Measurements from ENCODE around the gene BABAM2. TPM values are rescaled to one million over a fixed set of nuclear protein-coding genes. Genes with fewer than 3 reads are reported as not detected.

The BABAM2 gene
- total and polyA plus RNA-seq, 4 donors, result 9.9 to 17.0 (median 13.9) TPM

DNA sequence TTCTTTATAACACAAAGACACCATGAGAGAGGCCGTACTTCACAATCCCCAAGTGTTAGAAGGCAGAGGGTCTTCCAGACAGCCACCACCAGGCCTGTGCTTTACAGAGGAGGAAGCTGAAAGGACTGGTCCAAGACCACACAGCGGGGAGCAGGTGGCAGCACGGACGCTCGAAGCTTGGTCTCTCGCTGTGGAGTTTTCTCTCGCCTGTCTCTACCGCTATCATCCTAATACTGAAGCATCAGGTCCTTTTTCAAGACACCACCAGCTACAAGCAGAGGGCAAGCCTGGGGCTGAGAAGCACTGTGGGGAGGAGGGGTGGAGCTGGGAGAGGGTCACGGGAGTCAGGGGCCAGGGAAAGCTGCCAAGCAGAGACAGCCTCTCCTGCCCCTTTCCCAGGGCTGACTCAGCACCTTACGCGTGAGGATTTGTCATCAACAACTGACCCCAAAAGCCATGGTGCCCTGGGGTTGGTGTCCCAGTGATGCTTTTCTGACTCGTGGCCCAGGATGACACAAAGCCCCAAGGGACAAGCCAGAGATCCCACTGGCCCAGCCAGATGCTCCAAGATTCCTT lies 470.3 kb downstream of the BABAM2 start:
- Histone ChIP-seq H3K36me3 (ENCODE audit: control insufficient read depth in 4 of 4, insufficient read depth in 3 of 4, low read depth in 1 of 4, low read length in 3 of 4) (no peaks in the 10 kb centered on the region), H3K4me1 (ENCODE audit: control insufficient read depth in 4 of 4, insufficient read depth in 4 of 4, low read length in 3 of 4) (peaks cover 8 to 11% (median 10%) of the 10 kb centered on the region in 4 donors), H3K9ac (ENCODE audit: low read depth in 1 of 2, low read length in 2 of 2) (no peak overlapping the region), H3K4me3 (ENCODE audit: low read depth in 1 of 3, low read length in 3 of 3) (no peak overlapping the region), H3K27me3 (ENCODE audit: control insufficient read depth in 4 of 4, insufficient read depth in 4 of 4, low read length in 3 of 4) (no peaks in the 10 kb centered on the region), H3K27ac (ENCODE audit: low read depth in 1 of 2, low read length in 2 of 2) (no peak overlapping the region), H3K9me3 (ENCODE audit: control insufficient read depth in 4 of 4, low read length in 3 of 4) (no peaks in the 10 kb centered on the region)
- 86% methylated on average over 12 of the region's 12 CpGs for WGBS
- no peak for DNase-seq (ENCODE audit: low spot score)
- TF ChIP-seq RAD21 (IDR thresholded peaks at IDR 0.05) (no peak), GABPA (IDR thresholded peaks at IDR 0.05 in 1 of 2, conservative IDR thresholded peaks at IDR 0.05 in 1 of 2) (no peak), YY1 (IDR thresholded peaks at IDR 0.05) (no peak), CTCF (IDR thresholded peaks at IDR 0.05; ENCODE audit: low read depth, low read length, missing input control) (no peak), JUND (IDR thresholded peaks at IDR 0.05) (no peak)
- TF ChIP-seq, protein P1, sequence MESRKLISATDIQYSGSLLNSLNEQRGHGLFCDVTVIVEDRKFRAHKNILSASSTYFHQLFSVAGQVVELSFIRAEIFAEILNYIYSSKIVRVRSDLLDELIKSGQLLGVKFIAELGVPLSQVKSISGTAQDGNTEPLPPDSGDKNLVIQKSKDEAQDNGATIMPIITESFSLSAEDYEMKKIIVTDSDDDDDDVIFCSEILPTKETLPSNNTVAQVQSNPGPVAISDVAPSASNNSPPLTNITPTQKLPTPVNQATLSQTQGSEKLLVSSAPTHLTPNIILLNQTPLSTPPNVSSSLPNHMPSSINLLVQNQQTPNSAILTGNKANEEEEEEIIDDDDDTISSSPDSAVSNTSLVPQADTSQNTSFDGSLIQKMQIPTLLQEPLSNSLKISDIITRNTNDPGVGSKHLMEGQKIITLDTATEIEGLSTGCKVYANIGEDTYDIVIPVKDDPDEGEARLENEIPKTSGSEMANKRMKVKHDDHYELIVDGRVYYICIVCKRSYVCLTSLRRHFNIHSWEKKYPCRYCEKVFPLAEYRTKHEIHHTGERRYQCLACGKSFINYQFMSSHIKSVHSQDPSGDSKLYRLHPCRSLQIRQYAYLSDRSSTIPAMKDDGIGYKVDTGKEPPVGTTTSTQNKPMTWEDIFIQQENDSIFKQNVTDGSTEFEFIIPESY (IDR thresholded peaks at IDR 0.05), result no peak

GRCh38 chr2:28361991-28362710 lies 471.6 kb downstream of the BABAM2 start:
- Histone ChIP-seq H3K9ac (ENCODE audit: low read depth in 1 of 2, low read length in 2 of 2) (no peak overlapping the region), H3K27ac (ENCODE audit: low read depth in 1 of 2, low read length in 2 of 2) (no peak overlapping the region), H3K4me1 (ENCODE audit: control insufficient read depth in 4 of 4, insufficient read depth in 4 of 4, low read length in 3 of 4) (peaks cover 0 to 3% (median 0%) of the 10 kb centered on the region in 4 donors), H3K27me3 (ENCODE audit: control insufficient read depth in 4 of 4, insufficient read depth in 4 of 4, low read length in 3 of 4) (no peaks in the 10 kb centered on the region), H3K9me3 (ENCODE audit: control insufficient read depth in 4 of 4, low read length in 3 of 4) (no peaks in the 10 kb centered on the region), H3K4me3 (ENCODE audit: low read depth in 1 of 3, low read length in 3 of 3) (no peak overlapping the region), H3K36me3 (ENCODE audit: control insufficient read depth in 4 of 4, insufficient read depth in 3 of 4, low read depth in 1 of 4, low read length in 3 of 4) (no peaks in the 10 kb centered on the region)
- no peak for DNase-seq (ENCODE audit: low spot score)
- TF ChIP-seq NR2F2 (IDR thresholded peaks at IDR 0.05), result no peak
- TF ChIP-seq RXRA (IDR thresholded peaks at IDR 0.05), result no peak
- TF ChIP-seq, protein P2, sequence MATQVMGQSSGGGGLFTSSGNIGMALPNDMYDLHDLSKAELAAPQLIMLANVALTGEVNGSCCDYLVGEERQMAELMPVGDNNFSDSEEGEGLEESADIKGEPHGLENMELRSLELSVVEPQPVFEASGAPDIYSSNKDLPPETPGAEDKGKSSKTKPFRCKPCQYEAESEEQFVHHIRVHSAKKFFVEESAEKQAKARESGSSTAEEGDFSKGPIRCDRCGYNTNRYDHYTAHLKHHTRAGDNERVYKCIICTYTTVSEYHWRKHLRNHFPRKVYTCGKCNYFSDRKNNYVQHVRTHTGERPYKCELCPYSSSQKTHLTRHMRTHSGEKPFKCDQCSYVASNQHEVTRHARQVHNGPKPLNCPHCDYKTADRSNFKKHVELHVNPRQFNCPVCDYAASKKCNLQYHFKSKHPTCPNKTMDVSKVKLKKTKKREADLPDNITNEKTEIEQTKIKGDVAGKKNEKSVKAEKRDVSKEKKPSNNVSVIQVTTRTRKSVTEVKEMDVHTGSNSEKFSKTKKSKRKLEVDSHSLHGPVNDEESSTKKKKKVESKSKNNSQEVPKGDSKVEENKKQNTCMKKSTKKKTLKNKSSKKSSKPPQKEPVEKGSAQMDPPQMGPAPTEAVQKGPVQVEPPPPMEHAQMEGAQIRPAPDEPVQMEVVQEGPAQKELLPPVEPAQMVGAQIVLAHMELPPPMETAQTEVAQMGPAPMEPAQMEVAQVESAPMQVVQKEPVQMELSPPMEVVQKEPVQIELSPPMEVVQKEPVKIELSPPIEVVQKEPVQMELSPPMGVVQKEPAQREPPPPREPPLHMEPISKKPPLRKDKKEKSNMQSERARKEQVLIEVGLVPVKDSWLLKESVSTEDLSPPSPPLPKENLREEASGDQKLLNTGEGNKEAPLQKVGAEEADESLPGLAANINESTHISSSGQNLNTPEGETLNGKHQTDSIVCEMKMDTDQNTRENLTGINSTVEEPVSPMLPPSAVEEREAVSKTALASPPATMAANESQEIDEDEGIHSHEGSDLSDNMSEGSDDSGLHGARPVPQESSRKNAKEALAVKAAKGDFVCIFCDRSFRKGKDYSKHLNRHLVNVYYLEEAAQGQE (IDR thresholded peaks at IDR 0.05), result no peak
- TF ChIP-seq HNF4A (conservative IDR thresholded peaks at IDR 0.05), result no peak
- no peak for TF ChIP-seq SP1 (IDR thresholded peaks at IDR 0.05)
- TF ChIP-seq GABPA (IDR thresholded peaks at IDR 0.05 in 1 of 2, conservative IDR thresholded peaks at IDR 0.05 in 1 of 2), result no peak
- TF ChIP-seq FOXA2 (IDR thresholded peaks at IDR 0.05), result no peak
- TF ChIP-seq, protein P3, sequence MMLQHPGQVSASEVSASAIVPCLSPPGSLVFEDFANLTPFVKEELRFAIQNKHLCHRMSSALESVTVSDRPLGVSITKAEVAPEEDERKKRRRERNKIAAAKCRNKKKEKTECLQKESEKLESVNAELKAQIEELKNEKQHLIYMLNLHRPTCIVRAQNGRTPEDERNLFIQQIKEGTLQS (IDR thresholded peaks at IDR 0.05), result no peak
- TF ChIP-seq CTCF (IDR thresholded peaks at IDR 0.05; ENCODE audit: low read depth, low read length, missing input control), result no peak
- TF ChIP-seq RAD21 (IDR thresholded peaks at IDR 0.05), result no peak
- TF ChIP-seq EGR1 (IDR thresholded peaks at IDR 0.05; ENCODE audit: low read depth in 2 of 2), result no peak
- no peak for TF ChIP-seq TAF1 (conservative IDR thresholded peaks at IDR 0.05)
- 80% methylated on average over 12 of the region's 12 CpGs for WGBS

Data from liver (tissue), 9 donors.